NB4 (cell line): Measurements from ENCODE around the gene FNDC7.
"Not testable (repeated sequence)": the region's sequence is repeated elsewhere in the genome, so short reads cannot be mapped to it uniquely, and the experiment has no call there.

Experiments used
- CTCF ChIP-seq: IDR thresholded peaks from one replicate; pipeline ENCODE4 v1.5.1; 2012; ENCODE audit warnings: low read depth, low read length
- MAX ChIP-seq: IDR thresholded peaks from 2 replicates; pipeline ENCODE4 v1.6.1; 2011; ENCODE audit warnings: low read depth, low read length
- MYC ChIP-seq: IDR thresholded peaks from 2 replicates; pipeline ENCODE4 v1.6.1; 2011; ENCODE audit warnings: low read depth, low read length
- POLR2A ChIP-seq: IDR thresholded peaks from 2 replicates; pipeline ENCODE4 v1.6.1; 2011; ENCODE audit warnings: mild to moderate bottlenecking; ENCODE audit not compliant: insufficient read length; ENCODE audit errors: extremely low read depth

GRCh38 chr1:108667422-108667821, 45.3 kb upstream of the FNDC7 start:
- not testable (repeated sequence) for TF ChIP-seq POLR2A, CTCF, MAX, MYC
